Esophagus squamous epithelium (tissue), 5 donors: ENCODE results near the gene EMP1. TPM values are rescaled to one million over a fixed set of nuclear protein-coding genes. Genes with fewer than 3 reads are reported as not detected.

Experiments used
- DNase-seq: peaks from one replicate; lab custom pipeline; 2025; lab: John Stamatoyannopoulos, UW
- H3K27ac ChIP-seq, 4 donors: fragments of 200-600 bp; sonication (generic); one replicate each; pipeline ENCODE4 v1.5.1; 2016 to 2019; ENCODE audit warnings: mild to moderate bottlenecking in 1 of 4
- H3K27me3 ChIP-seq, 4 donors: fragments of 200-600 bp; sonication (generic); 1 replicate in 3 of 4; 2 replicates in 1 of 4; pipeline versions ENCODE4 v1.5.1 to v1.6.0; 2017 to 2021; ENCODE audit warnings: antibody characterized with exemption in 1 of 4
- H3K36me3 ChIP-seq, 3 donors: fragments of 200-600 bp; sonication (generic); one replicate each; pipeline ENCODE4 v1.5.1; 2016 to 2019
- H3K4me1 ChIP-seq, 3 donors: fragments of 200-600 bp; sonication (generic); one replicate each; pipeline ENCODE4 v1.5.1; 2017 to 2019
- H3K4me3 ChIP-seq, 4 donors: fragments of 200-600 bp; sonication (generic); 1 replicate in 3 of 4; 2 replicates in 1 of 4; pipeline ENCODE4 v1.5.1; 2016 to 2019; ENCODE audit warnings: mild to moderate bottlenecking in 2 of 4, moderate library complexity in 1 of 4
- H3K9me3 ChIP-seq, 3 donors: fragments of 200-600 bp; sonication (generic); one replicate each; pipeline ENCODE4 v1.5.1; 2016 to 2019
- CTCF ChIP-seq, 6 experiments: fragments of 450-650 bp in 4 of 6; fragments of 200-600 bp in 2 of 6; sonication (generic) in 2 of 6; IDR thresholded peaks; one replicate each; pipeline ENCODE4 v1.5.1; 2016 to 2019; ENCODE audit warnings: antibody characterized with exemption in 6 of 6, mild to moderate bottlenecking in 4 of 6, moderate library complexity in 4 of 6
- POLR2A ChIP-seq, 4 donors: fragments of 450-650 bp; IDR thresholded peaks; one replicate each; pipeline ENCODE4 v1.6.1; 2017; ENCODE audit warnings: antibody characterized with exemption in 4 of 4, mild to moderate bottlenecking in 4 of 4, moderate library complexity in 3 of 4
- WGBS, 2 donors: methylation state at CpG; one replicate each; pipeline ENCODE4 v1.1.5; 2018; 5-methylcytosine and 5-hydroxymethylcytosine counted together
- intact Hi-C: fragments of 100-400 bp; cut with DNase I; formaldehyde crosslinking; loops from one replicate; pipeline ENCODE4 v1.15.0; 2022
- total RNA-seq, 4 donors: library from RNA; depleted of rRNA; stranded (reverse); fragments of >200 nt; gene quantifications; one replicate each; pipeline ENCODE4 v1.1.0, GENCODE V29; 2016
- donor health status: DM: yes; HTN: yes; CAD: no.

EMP1 gene
- total RNA-seq, 4 donors from 2014 or later = 2,742 to 8,541 (median 3,206) TPM

GRCh38 chr12:13189264-13189663 lies 7.3 kb upstream of the EMP1 start:
- H3K9me3 ChIP-seq = no peaks in the 10 kb centered on the region
- intact Hi-C loops = no loop called here
- no peaks in the 10 kb centered on the region for H3K27me3 ChIP-seq
- no peak overlapping the region for H3K4me3 ChIP-seq
- DNase-seq = no peak
- H3K36me3 ChIP-seq = no peaks in the 10 kb centered on the region
- H3K27ac ChIP-seq = peak overlapping the region in 1 of 4 donors; percentile 10
- no peak for TF ChIP-seq POLR2A (IDR thresholded peaks at IDR 0.05)
- TF ChIP-seq CTCF (IDR thresholded peaks at IDR 0.05) = no peak
- peaks cover 0 to 63% (median 26%) of the 10 kb centered on the region in 3 donors for H3K4me1 ChIP-seq

- intact Hi-C loops = no loop called here
Measured at GRCh38 chr12:13190275-13190674, 6.3 kb upstream of the EMP1 start.

GRCh38 chr12:13192719-13193118 lies 3.8 kb upstream of the EMP1 start:
- DNase-seq = no peak
- intact Hi-C loops = no loop called here
- TF ChIP-seq POLR2A (IDR thresholded peaks at IDR 0.05) (no peak), CTCF (IDR thresholded peaks at IDR 0.05) (no peak)
- no peaks in the 10 kb centered on the region for H3K9me3 ChIP-seq
- peaks cover 16 to 63% (median 40%) of the 10 kb centered on the region in 3 donors for H3K4me1 ChIP-seq
- peak overlapping the region in 2 of 4 donors; percentile 92 to 97 for H3K27ac ChIP-seq
- 81 to 91% methylated on average over 8 of the region's 8 CpGs for WGBS, 2 donors
- no peak overlapping the region for H3K4me3 ChIP-seq
- H3K36me3 ChIP-seq = no peaks in the 10 kb centered on the region
- H3K27me3 ChIP-seq = no peaks in the 10 kb centered on the region

More at GRCh38 chr12:13190275-13190674, 6.3 kb upstream of the EMP1 start:
- DNase-seq = no peak
- Histone ChIP-seq H3K4me3 (no peak overlapping the region), H3K36me3 (no peaks in the 10 kb centered on the region), H3K4me1 (peaks cover 5 to 73% (median 31%) of the 10 kb centered on the region in 3 donors), H3K27me3 (no peaks in the 10 kb centered on the region), H3K9me3 (no peaks in the 10 kb centered on the region), H3K27ac (no peak overlapping the region)
- TF ChIP-seq POLR2A (IDR thresholded peaks at IDR 0.05) (no peak), CTCF (IDR thresholded peaks at IDR 0.05) (no peak)
- 57 to 58% methylated on average over 3 of the region's 3 CpGs for WGBS, 2 donors

- Histone ChIP-seq H3K27me3 (no peaks in the 10 kb centered on the region), H3K4me3 (no peak overlapping the region), H3K9me3 (no peaks in the 10 kb centered on the region), H3K4me1 (peaks cover 16 to 58% (median 36%) of the 10 kb centered on the region in 3 donors), H3K36me3 (no peaks in the 10 kb centered on the region), H3K27ac (peak overlapping the region; percentile 17 to 97 (median 60))
- DNase-seq = no peak
- intact Hi-C loops = no loop called here
- TF ChIP-seq POLR2A (IDR thresholded peaks at IDR 0.05) (no peak), CTCF (IDR thresholded peaks at IDR 0.05) (no peak)
- WGBS, 2 donors = 25 to 45% methylated on average over 11 of the region's 11 CpGs
Measured at GRCh38 chr12:13193505-13194231, 2.9 kb upstream of the EMP1 start.

- TF ChIP-seq POLR2A (IDR thresholded peaks at IDR 0.05) = no peak
- no peak for TF ChIP-seq CTCF (IDR thresholded peaks at IDR 0.05)
- WGBS, 2 donors = 39 to 40% methylated on average over 4 to 5 of the region's 6 CpGs
- Histone ChIP-seq H3K9me3 (no peaks in the 10 kb centered on the region), H3K36me3 (peaks cover 0 to 6% (median 0%) of the 10 kb centered on the region in 3 donors), H3K27me3 (no peaks in the 10 kb centered on the region), H3K4me3 (no peak overlapping the region), H3K4me1 (peaks cover 16 to 58% (median 37%) of the 10 kb centered on the region in 3 donors), H3K27ac (peak overlapping the region; percentile 29 to 97 (median 74))
- no peak for DNase-seq
- intact Hi-C loops = no loop called here
Measured at GRCh38 chr12:13194401-13195110, 2.0 kb upstream of the EMP1 start.
